ENCODE measurements around the gene TRA2B.
"Not testable (repeated sequence)": the region's sequence is repeated elsewhere in the genome, so short reads cannot be mapped to it uniquely, and the experiment has no call there.

The TRA2B gene

GRCh38 chr3:185927501-185928200 lies 10.2 kb downstream of the TRA2B start:
- DNase-seq, result no peak

- no peak for DNase-seq
Observed at GRCh38 chr3:185926445-185926844, 11.4 kb downstream of the TRA2B start.

GRCh38 chr3:185925353-185925752 lies 12.5 kb downstream of the TRA2B start:
- DNase-seq, result no peak

GRCh38 chr3:185924375-185924774 lies 13.4 kb downstream of the TRA2B start:
- no peak for DNase-seq

GRCh38 chr3:185920184-185920583 lies 17.6 kb downstream of the TRA2B start:
- no peak for DNase-seq

- no peak for DNase-seq
Observed at GRCh38 chr3:185916042-185916833, 21.6 kb downstream of the TRA2B start.

- DNase-seq, result no peak
Observed at GRCh38 chr3:185915642-185916041, 22.2 kb downstream of the TRA2B start.

- no peak for DNase-seq
Observed at GRCh38 chr3:185914911-185915629, 22.7 kb downstream of the TRA2B start.

- no peak for DNase-seq
Observed at GRCh38 chr3:185912929-185913901, 24.6 kb downstream of the TRA2B start.

GRCh38 chr3:185912512-185912911 lies 25.3 kb downstream of the TRA2B start:
- no peak for DNase-seq

- DNase-seq, result not testable (repeated sequence)
Observed at GRCh38 chr3:185911076-185911448, 26.8 kb downstream of the TRA2B start.

GRCh38 chr3:185910322-185911075 lies 27.3 kb downstream of the TRA2B start:
- DNase-seq, result not testable (repeated sequence)

- not testable (repeated sequence) for DNase-seq
Observed at GRCh38 chr3:185909913-185910312, 27.9 kb downstream of the TRA2B start.

- no peak for DNase-seq
Observed at GRCh38 chr3:185900228-185900627, 37.6 kb downstream of the TRA2B start.

- DNase-seq, result no peak
Observed at GRCh38 chr3:185896636-185897035, 41.2 kb downstream of the TRA2B start.

GRCh38 chr3:185887066-185887465 lies 50.7 kb downstream of the TRA2B start:
- DNase-seq, result no peak

GRCh38 chr3:185884641-185885040 lies 53.2 kb downstream of the TRA2B start:
- DNase-seq, result no peak

GRCh38 chr3:185881926-185882325 lies 55.9 kb downstream of the TRA2B start:
- DNase-seq, result no peak

- DNase-seq, result no peak
Observed at GRCh38 chr3:185880600-185880999, 57.2 kb downstream of the TRA2B start.

GRCh38 chr3:185878920-185879319 lies 58.9 kb downstream of the TRA2B start:
- no peak for DNase-seq

- no peak for DNase-seq
Observed at GRCh38 chr3:185874119-185874518, 63.7 kb downstream of the TRA2B start.

GRCh38 chr3:185867650-185868049 lies 70.2 kb downstream of the TRA2B start:
- no peak for DNase-seq
